GM18873 (cell line): ENCODE measurements around the gene PRDM8.

Experiments
- ATAC-seq: cut with Tn5 transposase; IDR thresholded peaks from one replicate; pipeline ENCODE4 v1.9.1; 2021; ENCODE audit warnings: mild to moderate bottlenecking, moderate library complexity, moderate number of reproducible peaks; ENCODE audit not compliant: unreplicated experiment, low FRiP score

PRDM8 gene

GRCh38 chr4:80199004-80199560 lies 1.8 kb downstream of the PRDM8 start:
- ATAC-seq = no peak

- ATAC-seq = no peak
Measured at GRCh38 chr4:80199947-80200346, 2.6 kb downstream of the PRDM8 start.

- peak; percentile 6 for ATAC-seq
Measured at GRCh38 chr4:80201252-80202151, 4.2 kb downstream of the PRDM8 start.

GRCh38 chr4:80202190-80202711 lies 4.9 kb downstream of the PRDM8 start:
- peak; percentile 68 for ATAC-seq

GRCh38 chr4:80202741-80203553 lies 5.6 kb downstream of the PRDM8 start:
- ATAC-seq = peak; percentile 70

- no peak for ATAC-seq
Measured at GRCh38 chr4:80204433-80205011, 7.2 kb downstream of the PRDM8 start.

- no peak for ATAC-seq
Measured at GRCh38 chr4:80206111-80206510, 8.8 kb downstream of the PRDM8 start.

- ATAC-seq = no peak
Measured at GRCh38 chr4:80206521-80207171, 9.3 kb downstream of the PRDM8 start.

- no peak for ATAC-seq
Measured at GRCh38 chr4:80207172-80207583, 9.9 kb downstream of the PRDM8 start.

- no peak for ATAC-seq
Measured at GRCh38 chr4:80207664-80208063, 10.4 kb downstream of the PRDM8 start.

- no peak for ATAC-seq
Measured at GRCh38 chr4:80208610-80209339, 11.5 kb downstream of the PRDM8 start.

- ATAC-seq = no peak
Measured at GRCh38 chr4:80209340-80209701, 12.0 kb downstream of the PRDM8 start.

GRCh38 chr4:80210549-80210948 lies 13.2 kb downstream of the PRDM8 start:
- ATAC-seq = no peak

GRCh38 chr4:80213117-80213815 lies 16.0 kb downstream of the PRDM8 start:
- no peak for ATAC-seq

- ATAC-seq = no peak
Measured at GRCh38 chr4:80215449-80216052, 18.2 kb downstream of the PRDM8 start.

GRCh38 chr4:80216100-80216761 lies 18.9 kb downstream of the PRDM8 start:
- no peak for ATAC-seq

GRCh38 chr4:80219301-80220025 lies 22.2 kb downstream of the PRDM8 start:
- no peak for ATAC-seq
